Measurements from ENCODE around the gene LRR1.

The LRR1 gene

DNA sequence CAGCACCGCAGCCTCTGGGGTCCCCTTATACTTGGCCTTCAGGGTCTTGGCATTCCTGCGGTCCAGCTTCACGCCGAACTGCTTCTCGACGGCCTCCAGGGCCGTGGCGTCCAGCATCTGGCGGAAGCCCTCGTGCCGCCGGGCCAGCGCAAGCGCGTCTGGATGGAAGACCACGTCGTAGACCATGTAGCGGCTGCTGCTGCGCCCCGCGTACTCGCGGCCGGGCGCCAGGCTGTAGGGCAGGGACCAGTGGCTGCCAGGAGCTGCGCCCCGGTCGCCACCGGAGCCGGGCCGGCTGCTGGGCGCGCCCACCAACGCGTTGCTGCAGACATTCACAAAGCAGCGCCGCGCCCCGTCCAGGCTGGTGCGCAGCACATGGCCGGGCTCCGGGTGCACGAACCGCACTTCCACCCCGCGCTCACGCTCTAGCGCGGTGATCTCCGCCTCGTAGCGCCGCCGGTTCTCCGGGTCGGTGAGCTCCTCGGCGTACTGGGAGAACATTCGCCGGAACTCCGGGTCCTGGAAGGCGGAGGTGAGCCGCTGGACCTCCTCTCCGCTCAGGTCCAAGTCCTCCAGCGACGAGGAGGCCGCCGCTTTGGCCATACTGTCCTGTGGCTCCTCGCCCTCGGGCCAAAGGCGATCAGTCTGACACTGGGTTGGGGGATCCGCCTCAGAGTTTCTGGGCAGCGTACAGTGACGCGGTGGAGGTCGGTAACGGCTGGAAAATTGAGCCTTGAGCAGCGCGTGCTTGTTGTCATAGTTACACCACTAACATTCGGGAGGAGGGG lies 36.0 kb downstream of the LRR1 start, which contains the start of gene DNAAF2:
Gene DNAAF2 (minus strand): TSS at position 698 of the 788 bp plus-strand sequence. CDS start 95 bp downstream, at position 603.
- TF ChIP-seq POLR2AphosphoS5 (IDR thresholded peaks at IDR 0.05; ENCODE audit: low read depth, low read length) (no peak), FOXP2 (optimal IDR thresholded peaks at IDR 0.05; ENCODE audit: borderline replicate concordance, extremely low read depth, extremely low read length, insufficient read depth) (peak; percentile 36), TAF1 (IDR thresholded peaks at IDR 0.05; ENCODE audit: borderline replicate concordance, insufficient read depth, low read length) (0 out of 2 replicates have a peak, but pooled peaks have one; percentile 5), SIN3A (IDR thresholded peaks at IDR 0.05; ENCODE audit: borderline replicate concordance, insufficient read depth, low read length) (no peak)
- TF ChIP-seq, protein P1, sequence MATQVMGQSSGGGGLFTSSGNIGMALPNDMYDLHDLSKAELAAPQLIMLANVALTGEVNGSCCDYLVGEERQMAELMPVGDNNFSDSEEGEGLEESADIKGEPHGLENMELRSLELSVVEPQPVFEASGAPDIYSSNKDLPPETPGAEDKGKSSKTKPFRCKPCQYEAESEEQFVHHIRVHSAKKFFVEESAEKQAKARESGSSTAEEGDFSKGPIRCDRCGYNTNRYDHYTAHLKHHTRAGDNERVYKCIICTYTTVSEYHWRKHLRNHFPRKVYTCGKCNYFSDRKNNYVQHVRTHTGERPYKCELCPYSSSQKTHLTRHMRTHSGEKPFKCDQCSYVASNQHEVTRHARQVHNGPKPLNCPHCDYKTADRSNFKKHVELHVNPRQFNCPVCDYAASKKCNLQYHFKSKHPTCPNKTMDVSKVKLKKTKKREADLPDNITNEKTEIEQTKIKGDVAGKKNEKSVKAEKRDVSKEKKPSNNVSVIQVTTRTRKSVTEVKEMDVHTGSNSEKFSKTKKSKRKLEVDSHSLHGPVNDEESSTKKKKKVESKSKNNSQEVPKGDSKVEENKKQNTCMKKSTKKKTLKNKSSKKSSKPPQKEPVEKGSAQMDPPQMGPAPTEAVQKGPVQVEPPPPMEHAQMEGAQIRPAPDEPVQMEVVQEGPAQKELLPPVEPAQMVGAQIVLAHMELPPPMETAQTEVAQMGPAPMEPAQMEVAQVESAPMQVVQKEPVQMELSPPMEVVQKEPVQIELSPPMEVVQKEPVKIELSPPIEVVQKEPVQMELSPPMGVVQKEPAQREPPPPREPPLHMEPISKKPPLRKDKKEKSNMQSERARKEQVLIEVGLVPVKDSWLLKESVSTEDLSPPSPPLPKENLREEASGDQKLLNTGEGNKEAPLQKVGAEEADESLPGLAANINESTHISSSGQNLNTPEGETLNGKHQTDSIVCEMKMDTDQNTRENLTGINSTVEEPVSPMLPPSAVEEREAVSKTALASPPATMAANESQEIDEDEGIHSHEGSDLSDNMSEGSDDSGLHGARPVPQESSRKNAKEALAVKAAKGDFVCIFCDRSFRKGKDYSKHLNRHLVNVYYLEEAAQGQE (IDR thresholded peaks at IDR 0.05; ENCODE audit: insufficient read depth in 1 of 2, low read depth in 2 of 2, low read length in 2 of 2) = no peak

DNA sequence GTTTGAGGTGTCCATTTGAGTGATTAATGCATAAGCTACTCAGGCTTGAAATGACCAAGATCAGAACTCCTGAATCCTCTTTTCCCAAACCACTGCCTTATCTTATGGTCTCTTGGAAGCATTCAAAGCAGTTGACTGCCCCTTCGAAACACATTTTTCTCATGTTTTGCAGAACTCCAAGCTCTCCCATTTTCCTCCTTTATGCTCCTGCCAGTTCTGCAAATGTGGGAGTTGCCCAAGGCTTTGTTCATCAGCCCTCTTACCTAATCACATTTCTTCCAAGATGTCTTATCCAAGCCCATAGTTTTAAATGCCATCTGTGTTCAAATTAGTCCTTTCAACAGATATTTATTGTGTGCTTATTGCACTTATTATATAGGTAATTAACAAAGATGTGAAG lies 38.1 kb downstream of the LRR1 start:
- no peak for TF ChIP-seq POLR2AphosphoS5 (IDR thresholded peaks at IDR 0.05; ENCODE audit: low read depth, low read length)
- no peak for TF ChIP-seq TAF1 (IDR thresholded peaks at IDR 0.05; ENCODE audit: borderline replicate concordance, insufficient read depth, low read length)
- TF ChIP-seq FOXP2 (optimal IDR thresholded peaks at IDR 0.05; ENCODE audit: borderline replicate concordance, extremely low read depth, extremely low read length, insufficient read depth) = no peak
- TF ChIP-seq, protein P1 (IDR thresholded peaks at IDR 0.05; ENCODE audit: insufficient read depth in 1 of 2, low read depth in 2 of 2, low read length in 2 of 2) = no peak
- no peak for TF ChIP-seq SIN3A (IDR thresholded peaks at IDR 0.05; ENCODE audit: borderline replicate concordance, insufficient read depth, low read length)

DNA sequence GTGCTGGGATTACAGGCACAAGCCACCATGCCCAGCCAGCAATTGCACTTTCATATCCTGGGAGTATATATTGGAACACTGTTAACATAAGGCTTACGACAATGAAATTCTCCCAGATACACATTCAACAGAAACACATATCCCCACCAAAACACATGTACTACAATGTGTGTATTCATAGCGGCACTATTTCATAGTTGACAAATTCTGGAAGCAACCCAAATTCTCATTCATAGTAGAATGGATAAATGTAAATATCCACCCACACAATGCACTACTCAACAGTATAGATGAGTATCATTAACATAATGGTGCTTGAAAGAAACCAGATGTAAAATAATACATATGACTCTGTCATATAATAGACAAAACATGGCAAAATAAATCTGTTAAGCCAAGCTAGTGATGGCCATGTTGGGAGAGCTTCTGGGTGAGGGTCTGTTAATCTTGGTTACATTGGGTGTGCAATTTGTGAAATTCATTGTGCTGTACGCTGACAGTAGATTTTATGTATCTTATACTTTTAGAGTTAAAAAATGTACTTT lies 38.9 kb downstream of the LRR1 start:
- TF ChIP-seq TAF1 (IDR thresholded peaks at IDR 0.05; ENCODE audit: borderline replicate concordance, insufficient read depth, low read length) (no peak), FOXP2 (optimal IDR thresholded peaks at IDR 0.05; ENCODE audit: borderline replicate concordance, extremely low read depth, extremely low read length, insufficient read depth) (no peak), POLR2AphosphoS5 (IDR thresholded peaks at IDR 0.05; ENCODE audit: low read depth, low read length) (no peak), SIN3A (IDR thresholded peaks at IDR 0.05; ENCODE audit: borderline replicate concordance, insufficient read depth, low read length) (no peak)
- TF ChIP-seq, protein P1 (IDR thresholded peaks at IDR 0.05; ENCODE audit: insufficient read depth in 1 of 2, low read depth in 2 of 2, low read length in 2 of 2) = no peak

DNA sequence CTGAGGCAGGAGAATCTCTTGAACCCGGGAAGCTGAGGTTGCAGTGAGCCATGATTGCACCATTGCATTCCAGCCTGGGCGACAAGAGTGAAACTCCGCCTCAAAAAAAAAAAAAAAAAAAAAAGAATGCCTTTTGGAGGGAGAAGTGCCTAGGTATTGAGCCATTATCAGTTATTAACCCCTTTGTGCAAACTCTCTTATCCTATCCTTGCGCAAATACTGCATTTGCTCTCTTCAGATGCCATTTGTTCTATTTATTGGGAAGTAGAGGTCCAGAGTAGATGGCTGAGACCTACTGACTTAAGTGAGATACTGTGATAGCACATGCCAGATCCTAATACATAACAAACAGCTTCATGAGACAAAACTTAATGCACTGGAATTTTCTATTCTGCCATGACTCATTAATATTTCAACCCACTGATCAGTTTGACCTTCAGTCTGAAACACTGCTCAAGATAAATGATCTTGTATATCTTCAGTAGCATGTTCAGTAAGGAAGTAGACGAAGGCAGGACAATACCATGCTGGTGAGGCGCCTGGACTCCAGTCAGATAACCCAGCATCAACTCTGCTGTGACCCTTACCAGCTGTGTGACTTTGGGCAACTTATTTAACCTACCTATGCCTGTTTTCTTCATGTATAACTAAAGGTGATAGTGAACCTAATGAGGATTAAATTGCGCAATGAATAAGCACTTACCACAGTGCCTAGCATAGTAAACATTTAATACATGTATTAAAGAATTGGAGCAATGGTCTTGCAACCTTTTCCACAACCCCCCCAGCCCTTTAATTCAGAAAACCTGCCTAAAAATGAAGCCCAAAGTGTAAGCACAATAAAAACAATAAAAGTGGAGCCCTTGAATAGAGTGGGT lies 42.0 kb downstream of the LRR1 start:
- no peak for TF ChIP-seq TAF1 (IDR thresholded peaks at IDR 0.05; ENCODE audit: borderline replicate concordance, insufficient read depth, low read length)
- no peak for TF ChIP-seq SIN3A (IDR thresholded peaks at IDR 0.05; ENCODE audit: borderline replicate concordance, insufficient read depth, low read length)
- TF ChIP-seq POLR2AphosphoS5 (IDR thresholded peaks at IDR 0.05; ENCODE audit: low read depth, low read length) = no peak
- TF ChIP-seq FOXP2 (optimal IDR thresholded peaks at IDR 0.05; ENCODE audit: borderline replicate concordance, extremely low read depth, extremely low read length, insufficient read depth) = no peak
- TF ChIP-seq, protein P1 (IDR thresholded peaks at IDR 0.05; ENCODE audit: insufficient read depth in 1 of 2, low read depth in 2 of 2, low read length in 2 of 2) = no peak
